ENCODE results near the gene EVX2. TPM values are rescaled to one million over a fixed set of nuclear protein-coding genes. Genes with fewer than 3 reads are reported as not detected.

The EVX2 gene
- total RNA-seq, 2 experiments from 2014 or later, result not detected

GRCh38 chr2:176120364-176121189 is 36.8 kb upstream of the EVX2 start:
- Mint-ChIP-seq H3K36me3 (ENCODE audit: low read depth) (peaks cover 2% of the 10 kb centered on the region), H3K9me3 (peaks cover 3% of the 10 kb centered on the region), H3K27me3 (ENCODE audit: low read depth) (peaks cover 79% of the 10 kb centered on the region), H3K27ac (no peak overlapping the region), H3K4me3 (no peak overlapping the region), H3K4me1 (ENCODE audit: low read depth) (peaks cover 13% of the 10 kb centered on the region)
- CTCF ChIA-PET, result interaction anchor here (0.6 to 1.4 kb wide), 7 partner anchors 20 to 434 kb away, joined by 3 to 5 read pairs (median 4); no protein-coding TSS in a partner anchor
- intact Hi-C loops (cut with micrococcal nuclease), result loop anchor here (2.0 to 5.0 kb wide), 3 partner anchors 14 to 42 kb away; partner anchors contain the start of gene HOXD11
- DNase-seq, result no peak

- H3K27ac Mint-ChIP-seq, result no peak overlapping the region
- peaks cover 5% of the 10 kb centered on the region for H3K36me3 Mint-ChIP-seq (ENCODE audit: low read depth)
- peaks cover 3% of the 10 kb centered on the region for H3K9me3 Mint-ChIP-seq
- peaks cover 11% of the 10 kb centered on the region for H3K4me1 Mint-ChIP-seq (ENCODE audit: low read depth)
- intact Hi-C loops (cut with micrococcal nuclease), result no loop called here
- CTCF ChIA-PET, result no interaction called here
- peaks cover 76% of the 10 kb centered on the region for H3K27me3 Mint-ChIP-seq (ENCODE audit: low read depth)
- DNase-seq, result peak; percentile 45
- H3K4me3 Mint-ChIP-seq, result no peak overlapping the region
Observed at GRCh38 chr2:176118601-176119339, 35.0 kb upstream of the EVX2 start.

- H3K36me3 Mint-ChIP-seq (ENCODE audit: low read depth), result peaks cover 5% of the 10 kb centered on the region
- no peak for DNase-seq
- peaks cover 3% of the 10 kb centered on the region for H3K9me3 Mint-ChIP-seq
- H3K27me3 Mint-ChIP-seq (ENCODE audit: low read depth), result peaks cover 81% of the 10 kb centered on the region
- intact Hi-C loops (cut with micrococcal nuclease), result no loop called here
- CTCF ChIA-PET, result interaction anchor here (1.2 kb wide), 1 partner anchor 9 kb away, joined by 4 read pairs; no protein-coding TSS in a partner anchor
- H3K27ac Mint-ChIP-seq, result no peak overlapping the region
- no peak overlapping the region for H3K4me3 Mint-ChIP-seq
- H3K4me1 Mint-ChIP-seq (ENCODE audit: low read depth), result peaks cover 4% of the 10 kb centered on the region
Observed at GRCh38 chr2:176117823-176118371, 34.1 kb upstream of the EVX2 start.

GRCh38 chr2:176117162-176117822 is 33.5 kb upstream of the EVX2 start:
- DNase-seq, result no peak
- intact Hi-C loops (cut with micrococcal nuclease), result no loop called here
- Mint-ChIP-seq H3K27ac (no peak overlapping the region), H3K36me3 (ENCODE audit: low read depth) (peaks cover 5% of the 10 kb centered on the region), H3K9me3 (peaks cover 3% of the 10 kb centered on the region), H3K27me3 (ENCODE audit: low read depth) (peaks cover 85% of the 10 kb centered on the region), H3K4me3 (no peak overlapping the region), H3K4me1 (ENCODE audit: low read depth) (peaks cover 3% of the 10 kb centered on the region)
- CTCF ChIA-PET, result interaction anchor here (1.2 kb wide), 1 partner anchor 9 kb away, joined by 4 read pairs; no protein-coding TSS in a partner anchor

GRCh38 chr2:176115883-176116813 is 32.4 kb upstream of the EVX2 start, which contains the start of gene HOXD10:
Gene HOXD10, plus strand, starts transcription at chr2:176116778. Its CDS starts 56 bp downstream, at chr2:176116834.
- peaks cover 92% of the 10 kb centered on the region for H3K27me3 Mint-ChIP-seq (ENCODE audit: low read depth)
- H3K9me3 Mint-ChIP-seq, result peaks cover 3% of the 10 kb centered on the region
- peaks cover 5% of the 10 kb centered on the region for H3K36me3 Mint-ChIP-seq (ENCODE audit: low read depth)
- DNase-seq, result no peak
- H3K4me3 Mint-ChIP-seq, result no peak within 1 kb of the TSS
- intact Hi-C loops (cut with micrococcal nuclease), result no loop called here
- CTCF ChIA-PET, result interaction anchor here (2.8 kb wide), 1 partner anchor 11 kb away, joined by 9 read pairs; no protein-coding TSS in a partner anchor
- H3K27ac Mint-ChIP-seq, result no peak within 1 kb of the TSS
- H3K4me1 Mint-ChIP-seq (ENCODE audit: low read depth), result peaks cover 3% of the 10 kb centered on the region

- Mint-ChIP-seq H3K4me3 (no peak overlapping the region), H3K36me3 (ENCODE audit: low read depth) (peaks cover 5% of the 10 kb centered on the region), H3K27ac (no peak overlapping the region), H3K27me3 (ENCODE audit: low read depth) (peaks cover 92% of the 10 kb centered on the region), H3K9me3 (peaks cover 3% of the 10 kb centered on the region), H3K4me1 (ENCODE audit: low read depth) (peaks cover 3% of the 10 kb centered on the region)
- intact Hi-C loops (cut with micrococcal nuclease), result loop anchor here (5.0 kb wide), 1 partner anchor 38 kb away; no protein-coding TSS in a partner anchor
- no peak for DNase-seq
- CTCF ChIA-PET, result interaction anchor here (2.8 kb wide), 1 partner anchor 12 kb away, joined by 9 read pairs; no protein-coding TSS in a partner anchor
Observed at GRCh38 chr2:176114930-176115625, 31.3 kb upstream of the EVX2 start.

- peaks cover 6% of the 10 kb centered on the region for H3K36me3 Mint-ChIP-seq (ENCODE audit: low read depth)
- peaks cover 93% of the 10 kb centered on the region for H3K27me3 Mint-ChIP-seq (ENCODE audit: low read depth)
- CTCF ChIA-PET, result interaction anchor here (0.8 to 2.8 kb wide), 3 partner anchors 13 to 18 kb away, joined by 3 to 9 read pairs (median 3); no protein-coding TSS in a partner anchor
- H3K4me3 Mint-ChIP-seq, result no peak overlapping the region
- peaks cover 4% of the 10 kb centered on the region for H3K4me1 Mint-ChIP-seq (ENCODE audit: low read depth)
- H3K27ac Mint-ChIP-seq, result no peak overlapping the region
- intact Hi-C loops (cut with micrococcal nuclease), result loop anchor here (5.0 kb wide), 1 partner anchor 37 kb away; no protein-coding TSS in a partner anchor
- DNase-seq, result no peak
- peaks cover 4% of the 10 kb centered on the region for H3K9me3 Mint-ChIP-seq
Observed at GRCh38 chr2:176114120-176114929, 30.6 kb upstream of the EVX2 start.

- CTCF ChIA-PET, result no interaction called here
- intact Hi-C loops (cut with micrococcal nuclease), result loop anchor here (5.0 kb wide), 1 partner anchor 35 kb away; no protein-coding TSS in a partner anchor
- no peak overlapping the region for H3K27ac Mint-ChIP-seq
- H3K9me3 Mint-ChIP-seq, result peaks cover 3% of the 10 kb centered on the region
- peaks cover 10% of the 10 kb centered on the region for H3K4me1 Mint-ChIP-seq (ENCODE audit: low read depth)
- H3K27me3 Mint-ChIP-seq (ENCODE audit: low read depth), result peaks cover 86% of the 10 kb centered on the region
- H3K36me3 Mint-ChIP-seq (ENCODE audit: low read depth), result peaks cover 6% of the 10 kb centered on the region
- no peak for DNase-seq
- H3K4me3 Mint-ChIP-seq, result no peak overlapping the region
Observed at GRCh38 chr2:176112375-176113302, 28.9 kb upstream of the EVX2 start.

- Mint-ChIP-seq H3K4me1 (ENCODE audit: low read depth) (peaks cover 13% of the 10 kb centered on the region), H3K36me3 (ENCODE audit: low read depth) (peaks cover 6% of the 10 kb centered on the region), H3K4me3 (no peak overlapping the region), H3K27ac (no peak overlapping the region), H3K9me3 (peaks cover 2% of the 10 kb centered on the region), H3K27me3 (ENCODE audit: low read depth) (peaks cover 84% of the 10 kb centered on the region)
- no peak for DNase-seq
- CTCF ChIA-PET, result interaction anchor here (0.9 to 2.4 kb wide), 2 partner anchors 15 to 38 kb away, joined by 3 to 9 read pairs; no protein-coding TSS in a partner anchor
- intact Hi-C loops (cut with micrococcal nuclease), result loop anchor here (2.0 to 5.0 kb wide), 3 partner anchors 17 to 35 kb away; partner anchors contain the start of gene HOXD8
Observed at GRCh38 chr2:176111846-176112374, 28.1 kb upstream of the EVX2 start.

Data from activated naive CD4-positive, alpha-beta T cell treated with anti-CD3 and anti-CD28 coated beads for 36 hours (primary cell).